Astrocyte (in vitro differentiated cells and primary cell): ENCODE measurements around the gene TEX2. TPM values are rescaled to one million over a fixed set of nuclear protein-coding genes. Genes with fewer than 3 reads are reported as not detected.

Source experiments
- DNase-seq: peaks from one replicate; pipeline ENCODE4 v3.0.0-alpha.2; 2010; ENCODE audit warnings: low read depth
- FAIRE-seq: peaks from 2 replicates; lab custom pipeline; 2011; peaks lifted over from hg19 to GRCh38; lab: Jason Lieb, UNC
- H2AFZ ChIP-seq: 2 replicates; pipeline ENCODE4 v1.6.0; 2012; ENCODE audit warnings: low read depth, low read length, inconsistent platforms
- H3K27ac ChIP-seq: 2 replicates; pipeline ENCODE4 v1.5.1; 2011; ENCODE audit warnings: low read depth, low read length, inconsistent platforms
- H3K27me3 ChIP-seq: 2 replicates; pipeline ENCODE4 v1.6.0; 2011; ENCODE audit warnings: low read length, inconsistent platforms; ENCODE audit not compliant: insufficient read depth
- H3K36me3 ChIP-seq: 2 replicates; pipeline ENCODE4 v1.5.1; 2011; ENCODE audit warnings: low read length, inconsistent platforms; ENCODE audit not compliant: insufficient read depth
- H3K4me1 ChIP-seq: 2 replicates; pipeline ENCODE4 v1.5.1; 2011; ENCODE audit warnings: low read length, inconsistent platforms; ENCODE audit not compliant: insufficient read depth
- H3K4me2 ChIP-seq: 2 replicates; pipeline ENCODE4 v1.6.0; 2012; ENCODE audit warnings: low read length, inconsistent platforms
- H3K4me3 ChIP-seq: 2 replicates; pipeline ENCODE4 v1.5.1; 2011; ENCODE audit warnings: low read depth, mild to moderate bottlenecking, low read length, inconsistent platforms; ENCODE audit not compliant: insufficient read depth
- H3K79me2 ChIP-seq: 2 replicates; pipeline ENCODE4 v1.6.0; 2012; ENCODE audit warnings: mild to moderate bottlenecking, low read length, inconsistent platforms; ENCODE audit not compliant: insufficient read depth
- H3K9ac ChIP-seq: 2 replicates; pipeline ENCODE4 v1.6.0; 2012; ENCODE audit warnings: mild to moderate bottlenecking, low read length, inconsistent platforms
- H3K9me3 ChIP-seq: 2 replicates; pipeline ENCODE4 v1.5.1; 2012; ENCODE audit warnings: low read depth, mild to moderate bottlenecking, low read length, inconsistent platforms; ENCODE audit not compliant: insufficient read depth
- H4K20me1 ChIP-seq: 2 replicates; pipeline ENCODE4 v1.6.0; 2012; ENCODE audit warnings: low read length, inconsistent platforms; ENCODE audit not compliant: insufficient read depth
- H3K27ac Mint-ChIP-seq: one replicate; pipeline ENCODE4 v1.8.0; 2021; ENCODE audit warnings: mild to moderate bottlenecking, mixed read lengths; ENCODE audit not compliant: unreplicated experiment
- H3K27me3 Mint-ChIP-seq: one replicate; pipeline ENCODE4 v1.8.0; 2021; ENCODE audit warnings: low read depth, mixed read lengths; ENCODE audit not compliant: unreplicated experiment
- H3K36me3 Mint-ChIP-seq: one replicate; pipeline ENCODE4 v1.8.0; 2021; ENCODE audit warnings: low read depth, mixed read lengths; ENCODE audit not compliant: unreplicated experiment
- H3K4me1 Mint-ChIP-seq: one replicate; pipeline ENCODE4 v1.8.0; 2021; ENCODE audit warnings: low read depth, mixed read lengths; ENCODE audit not compliant: unreplicated experiment
- H3K4me3 Mint-ChIP-seq: one replicate; pipeline ENCODE4 v1.8.0; 2021; ENCODE audit warnings: mild to moderate bottlenecking, moderate library complexity, mixed read lengths; ENCODE audit not compliant: unreplicated experiment
- H3K9me3 Mint-ChIP-seq: one replicate; pipeline ENCODE4 v1.8.0; 2021; ENCODE audit warnings: mild to moderate bottlenecking, mixed read lengths; ENCODE audit not compliant: unreplicated experiment
- EZH2 ChIP-seq: IDR thresholded peaks from 2 replicates; pipeline ENCODE4 v1.6.1; 2012; ENCODE audit warnings: mild to moderate bottlenecking, low read length, inconsistent platforms; ENCODE audit not compliant: insufficient read depth
- total RNA-seq: library from RNA; stranded (reverse); gene quantifications from 2 replicates; pipeline ENCODE4 v1.2.1, GENCODE V29; 2021
- TF ChIP-seq, protein P1 (sequence below): IDR thresholded peaks from 2 replicates; pipeline ENCODE4 v1.5.1; 2011; ENCODE audit warnings: low read depth, mild to moderate bottlenecking, inconsistent platforms, low read length, moderate library complexity; ENCODE audit not compliant: insufficient read depth

The TEX2 gene
- total RNA-seq, 1 donor from 2014 or later, result 56.1 TPM

DNA sequence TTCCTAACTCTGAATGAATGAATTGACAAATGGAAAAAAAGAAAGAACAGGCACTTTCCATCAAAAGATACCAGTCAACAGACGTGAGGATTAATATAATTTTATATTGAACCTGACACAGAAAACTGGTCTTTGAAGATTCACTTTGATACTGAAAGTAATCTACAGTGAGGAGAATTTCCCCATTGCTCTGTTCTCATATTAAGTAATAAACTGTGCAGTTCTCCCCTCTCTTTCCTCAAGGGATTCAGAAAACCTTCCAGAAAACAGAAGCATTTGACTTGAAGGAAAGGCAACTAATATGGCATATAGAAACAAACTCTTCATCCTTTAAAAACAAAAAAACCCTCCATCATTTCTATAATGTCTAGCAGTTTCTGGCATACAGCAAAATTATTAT lies 2.2 kb downstream of the TEX2 start:
- H2AFZ ChIP-seq, result no peak overlapping the region
- Mint-ChIP-seq H3K9me3 (no peaks in the 10 kb centered on the region), H3K27me3 (no peaks in the 10 kb centered on the region), H3K4me1 (peaks cover 48% of the 10 kb centered on the region), H3K36me3 (peaks cover 2% of the 10 kb centered on the region), H3K4me3 (peak overlapping the region; percentile 13), H3K27ac (no peak overlapping the region)
- peaks cover 34% of the 10 kb centered on the region for H4K20me1 ChIP-seq
- H3K27me3 ChIP-seq, result no peaks in the 10 kb centered on the region
- no peak overlapping the region for H3K27ac ChIP-seq
- H3K9me3 ChIP-seq, result no peaks in the 10 kb centered on the region
- no peak overlapping the region for H3K4me3 ChIP-seq
- no peak overlapping the region for H3K4me2 ChIP-seq
- H3K36me3 ChIP-seq, result no peaks in the 10 kb centered on the region
- peaks cover 57% of the 10 kb centered on the region for H3K79me2 ChIP-seq
- FAIRE-seq (no peak), DNase-seq (no peak)
- no peak overlapping the region for H3K9ac ChIP-seq
- peaks cover 9% of the 10 kb centered on the region for H3K4me1 ChIP-seq
- TF ChIP-seq EZH2, result no peak
- TF ChIP-seq, protein P1, sequence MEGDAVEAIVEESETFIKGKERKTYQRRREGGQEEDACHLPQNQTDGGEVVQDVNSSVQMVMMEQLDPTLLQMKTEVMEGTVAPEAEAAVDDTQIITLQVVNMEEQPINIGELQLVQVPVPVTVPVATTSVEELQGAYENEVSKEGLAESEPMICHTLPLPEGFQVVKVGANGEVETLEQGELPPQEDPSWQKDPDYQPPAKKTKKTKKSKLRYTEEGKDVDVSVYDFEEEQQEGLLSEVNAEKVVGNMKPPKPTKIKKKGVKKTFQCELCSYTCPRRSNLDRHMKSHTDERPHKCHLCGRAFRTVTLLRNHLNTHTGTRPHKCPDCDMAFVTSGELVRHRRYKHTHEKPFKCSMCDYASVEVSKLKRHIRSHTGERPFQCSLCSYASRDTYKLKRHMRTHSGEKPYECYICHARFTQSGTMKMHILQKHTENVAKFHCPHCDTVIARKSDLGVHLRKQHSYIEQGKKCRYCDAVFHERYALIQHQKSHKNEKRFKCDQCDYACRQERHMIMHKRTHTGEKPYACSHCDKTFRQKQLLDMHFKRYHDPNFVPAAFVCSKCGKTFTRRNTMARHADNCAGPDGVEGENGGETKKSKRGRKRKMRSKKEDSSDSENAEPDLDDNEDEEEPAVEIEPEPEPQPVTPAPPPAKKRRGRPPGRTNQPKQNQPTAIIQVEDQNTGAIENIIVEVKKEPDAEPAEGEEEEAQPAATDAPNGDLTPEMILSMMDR, result no peak

DNA sequence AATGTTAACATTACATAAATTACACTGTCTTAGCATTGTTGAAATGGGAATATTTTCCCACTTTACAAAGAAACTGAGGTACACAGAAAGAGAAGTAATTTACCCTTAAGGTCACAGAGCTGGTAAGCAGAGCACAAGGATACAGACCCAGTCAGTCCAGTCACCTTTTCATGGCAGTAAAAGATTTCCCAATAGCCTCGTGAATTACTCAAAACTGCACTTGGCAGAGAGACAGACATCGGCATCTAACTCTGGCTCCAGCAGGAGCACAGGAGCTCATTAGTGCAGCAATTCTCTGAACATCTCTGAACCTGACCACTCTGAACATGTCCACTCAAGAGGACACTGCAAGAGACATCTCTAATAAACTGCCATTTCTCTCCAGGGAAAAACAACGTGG lies 3.1 kb downstream of the TEX2 start:
- H3K4me1 ChIP-seq, result peaks cover 9% of the 10 kb centered on the region
- TF ChIP-seq EZH2, result no peak
- TF ChIP-seq, protein P1, result no peak
- H4K20me1 ChIP-seq, result peaks cover 36% of the 10 kb centered on the region
- H2AFZ ChIP-seq, result no peak overlapping the region
- H3K27ac ChIP-seq, result no peak overlapping the region
- DNase-seq (peak; percentile 66), FAIRE-seq (no peak)
- Mint-ChIP-seq H3K4me1 (peaks cover 44% of the 10 kb centered on the region), H3K36me3 (peaks cover 2% of the 10 kb centered on the region), H3K9me3 (no peaks in the 10 kb centered on the region), H3K27ac (no peak overlapping the region), H3K27me3 (no peaks in the 10 kb centered on the region), H3K4me3 (peak overlapping the region; percentile 8)
- H3K9me3 ChIP-seq, result no peaks in the 10 kb centered on the region
- no peaks in the 10 kb centered on the region for H3K27me3 ChIP-seq
- H3K36me3 ChIP-seq, result no peaks in the 10 kb centered on the region
- no peak overlapping the region for H3K4me2 ChIP-seq
- peaks cover 65% of the 10 kb centered on the region for H3K79me2 ChIP-seq
- H3K4me3 ChIP-seq, result no peak overlapping the region
- no peak overlapping the region for H3K9ac ChIP-seq

GRCh38 chr17:64259426-64259825 lies 3.6 kb downstream of the TEX2 start:
- Mint-ChIP-seq H3K4me1 (peaks cover 43% of the 10 kb centered on the region), H3K9me3 (no peaks in the 10 kb centered on the region), H3K4me3 (no peak overlapping the region), H3K36me3 (peaks cover 2% of the 10 kb centered on the region), H3K27me3 (no peaks in the 10 kb centered on the region), H3K27ac (no peak overlapping the region)
- H3K27me3 ChIP-seq, result no peaks in the 10 kb centered on the region
- no peaks in the 10 kb centered on the region for H3K36me3 ChIP-seq
- H3K4me3 ChIP-seq, result no peak overlapping the region
- H3K9ac ChIP-seq, result no peak overlapping the region
- no peak for DNase-seq
- no peaks in the 10 kb centered on the region for H3K9me3 ChIP-seq
- no peak overlapping the region for H3K4me2 ChIP-seq
- TF ChIP-seq, protein P1, result no peak
- no peak for TF ChIP-seq EZH2
- peaks cover 68% of the 10 kb centered on the region for H3K79me2 ChIP-seq
- no peak overlapping the region for H2AFZ ChIP-seq
- FAIRE-seq, result no peak
- no peak overlapping the region for H3K27ac ChIP-seq
- H4K20me1 ChIP-seq, result peaks cover 36% of the 10 kb centered on the region
- H3K4me1 ChIP-seq, result peaks cover 9% of the 10 kb centered on the region
